ENCODE measurements around the gene PBX4.

The PBX4 gene

DNA sequence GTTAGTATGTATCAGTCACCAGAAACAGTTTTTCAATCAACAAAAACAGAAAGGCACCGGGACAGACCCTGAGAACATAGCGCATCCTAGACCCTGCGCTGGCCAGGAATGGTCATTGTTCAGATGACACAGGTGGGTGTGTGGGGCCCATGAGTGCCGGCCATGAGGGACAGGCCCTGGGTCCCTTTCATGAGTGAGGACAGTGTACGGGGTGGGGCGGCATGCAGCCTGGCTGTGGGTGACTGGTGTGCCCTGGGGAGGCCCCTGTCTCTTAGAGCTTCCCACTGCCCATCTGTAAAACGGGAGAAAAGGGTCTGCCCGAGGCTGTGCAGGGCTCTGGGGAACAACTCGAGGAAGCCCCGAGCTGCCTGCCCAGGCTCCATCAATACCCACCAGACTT lies 25.8 kb downstream of the PBX4 start:
- TF ChIP-seq GATA2 (IDR thresholded peaks at IDR 0.05; ENCODE audit: low read depth, low read length) = no peak
- TF ChIP-seq GATA3 (IDR thresholded peaks at IDR 0.05; ENCODE audit: low read depth, low read length) = no peak

DNA sequence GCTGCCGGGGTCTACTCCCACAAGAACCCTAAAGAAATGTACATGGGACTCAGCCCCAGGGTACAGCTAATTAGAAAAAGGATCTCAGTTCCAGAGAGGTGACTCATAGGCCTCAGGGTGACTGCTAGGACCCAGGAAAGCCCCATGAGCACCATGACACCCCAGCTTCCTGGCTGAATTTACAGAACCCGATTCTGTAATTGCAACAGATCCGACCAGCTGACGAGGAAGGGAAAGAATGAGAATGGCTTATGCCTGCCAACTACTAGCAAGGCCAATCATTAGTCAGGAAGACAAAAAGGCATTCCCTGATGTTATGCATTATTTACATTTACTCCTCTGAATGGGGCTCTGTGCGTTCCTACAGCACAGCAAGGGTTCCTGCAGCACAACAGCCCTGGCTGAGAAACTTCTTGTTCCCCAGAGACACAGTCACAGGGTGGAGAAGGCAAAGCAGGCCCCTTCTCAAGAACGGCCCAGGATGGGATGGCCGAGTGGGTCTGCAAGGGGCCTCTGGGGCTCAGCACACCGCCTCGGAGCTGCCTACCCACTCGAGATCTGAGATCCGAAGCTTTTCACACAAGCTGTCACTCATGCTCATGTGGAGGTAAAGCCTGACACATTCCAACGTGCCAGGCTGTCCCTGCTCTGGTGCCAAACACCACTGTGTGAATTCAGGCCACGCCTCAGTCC lies 27.2 kb downstream of the PBX4 start:
- TF ChIP-seq GATA3 (IDR thresholded peaks at IDR 0.05; ENCODE audit: low read depth, low read length) (no peak), GATA2 (IDR thresholded peaks at IDR 0.05; ENCODE audit: low read depth, low read length) (no peak)

DNA sequence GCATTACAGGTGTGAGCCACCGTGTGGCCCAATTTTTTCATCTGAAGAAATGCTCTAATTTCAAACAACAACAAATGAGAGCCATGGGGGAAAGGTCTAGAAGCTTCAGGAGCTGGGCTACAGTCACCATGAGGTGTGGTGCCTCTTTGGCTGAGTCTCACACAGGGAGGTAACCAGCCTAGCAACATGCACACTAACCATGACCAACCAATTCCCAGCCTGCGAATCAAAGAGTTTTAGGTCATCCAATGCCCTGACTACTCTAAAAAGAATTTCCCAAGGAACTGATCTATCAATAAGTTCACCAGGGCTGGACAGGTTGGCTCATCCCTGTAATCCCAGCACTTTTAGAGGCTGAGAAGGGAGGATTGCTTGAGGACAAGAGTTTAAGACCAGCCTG lies 29.9 kb downstream of the PBX4 start:
- no peak for TF ChIP-seq GATA2 (IDR thresholded peaks at IDR 0.05; ENCODE audit: low read depth, low read length)
- TF ChIP-seq GATA3 (IDR thresholded peaks at IDR 0.05; ENCODE audit: low read depth, low read length) = no peak

DNA sequence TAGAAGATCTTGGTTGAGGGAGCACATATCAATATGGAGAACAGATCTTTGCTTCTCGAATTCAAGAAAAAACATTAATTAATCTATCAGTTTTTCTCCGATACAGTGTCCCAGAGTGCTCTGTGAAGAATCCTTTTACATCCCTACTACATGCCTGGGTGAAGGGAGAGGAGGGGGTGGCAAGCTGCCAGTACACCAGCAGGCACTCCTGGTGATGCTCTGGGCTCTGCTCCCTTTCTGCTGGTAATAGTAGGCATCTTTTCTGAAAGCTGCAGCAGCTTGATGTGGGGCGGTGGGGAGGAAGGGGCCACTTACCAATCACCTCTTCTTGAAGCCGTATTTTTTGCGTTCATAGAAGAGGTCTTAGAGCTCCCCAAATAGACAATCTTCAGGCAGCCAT lies 30.7 kb downstream of the PBX4 start:
- no peak for TF ChIP-seq GATA3 (IDR thresholded peaks at IDR 0.05; ENCODE audit: low read depth, low read length)
- TF ChIP-seq GATA2 (IDR thresholded peaks at IDR 0.05; ENCODE audit: low read depth, low read length) = no peak

DNA sequence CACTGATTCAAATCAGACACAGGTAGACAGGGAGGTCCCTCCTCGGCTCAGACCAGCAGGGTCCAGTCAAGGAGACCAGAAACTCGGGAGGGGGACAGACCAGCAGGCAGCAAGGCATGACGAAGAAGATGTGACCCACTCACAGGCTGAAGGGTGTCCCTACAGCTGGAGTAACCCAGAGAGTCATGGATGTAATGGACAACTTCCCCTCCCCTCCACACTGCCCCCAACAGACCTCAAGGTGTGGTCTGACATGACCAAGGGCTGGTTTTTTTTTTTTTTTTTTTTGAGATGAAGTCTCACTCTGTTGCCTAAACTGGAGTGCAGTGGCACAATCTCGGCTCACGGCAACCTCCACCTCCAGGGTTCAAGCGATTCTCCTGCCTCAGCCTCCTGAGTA lies 34.1 kb downstream of the PBX4 start:
- TF ChIP-seq GATA2 (IDR thresholded peaks at IDR 0.05; ENCODE audit: low read depth, low read length) (no peak), GATA3 (IDR thresholded peaks at IDR 0.05; ENCODE audit: low read depth, low read length) (no peak)

DNA sequence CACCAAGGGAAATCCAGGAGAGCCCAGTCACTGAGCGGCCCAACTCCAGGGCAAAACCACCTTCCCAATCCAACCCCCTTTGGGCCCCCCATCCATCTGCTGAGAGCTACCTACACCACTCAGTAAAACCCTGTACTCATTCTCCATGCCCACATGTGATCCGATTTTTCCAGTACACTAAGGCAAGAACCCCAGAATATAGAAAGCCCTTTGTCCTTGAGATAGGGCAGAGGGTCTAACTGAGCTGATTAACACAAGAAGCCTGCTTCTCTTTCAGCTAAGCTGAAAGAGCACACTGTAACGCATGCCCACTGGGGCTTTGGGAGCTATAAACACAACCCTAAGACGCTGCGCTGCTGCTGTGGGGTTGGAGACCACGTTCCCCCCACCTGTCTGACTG lies 36.0 kb downstream of the PBX4 start:
- TF ChIP-seq GATA3 (IDR thresholded peaks at IDR 0.05; ENCODE audit: low read depth, low read length) (no peak), GATA2 (IDR thresholded peaks at IDR 0.05; ENCODE audit: low read depth, low read length) (no peak)

DNA sequence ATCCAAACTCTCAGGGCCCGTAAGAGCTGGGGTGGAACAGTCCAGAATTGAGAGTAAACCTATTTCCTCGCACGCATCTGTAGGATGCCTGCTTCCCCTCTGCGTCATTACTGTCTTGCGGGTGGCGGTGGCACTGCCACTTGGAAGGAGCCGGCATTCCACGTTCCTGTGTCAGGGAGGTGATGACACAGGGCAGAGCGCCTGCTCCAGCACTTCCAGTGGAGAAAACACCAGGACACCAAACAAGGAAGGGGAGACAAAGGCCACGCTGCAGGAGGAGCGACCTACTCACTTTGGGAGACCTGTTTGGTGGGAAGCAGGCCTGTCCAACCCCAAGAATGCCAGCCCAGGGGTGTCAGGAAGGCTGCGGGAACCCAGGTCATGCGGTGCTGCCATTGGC lies 37.1 kb downstream of the PBX4 start:
- no peak for TF ChIP-seq GATA2 (IDR thresholded peaks at IDR 0.05; ENCODE audit: low read depth, low read length)
- no peak for TF ChIP-seq GATA3 (IDR thresholded peaks at IDR 0.05; ENCODE audit: low read depth, low read length)

DNA sequence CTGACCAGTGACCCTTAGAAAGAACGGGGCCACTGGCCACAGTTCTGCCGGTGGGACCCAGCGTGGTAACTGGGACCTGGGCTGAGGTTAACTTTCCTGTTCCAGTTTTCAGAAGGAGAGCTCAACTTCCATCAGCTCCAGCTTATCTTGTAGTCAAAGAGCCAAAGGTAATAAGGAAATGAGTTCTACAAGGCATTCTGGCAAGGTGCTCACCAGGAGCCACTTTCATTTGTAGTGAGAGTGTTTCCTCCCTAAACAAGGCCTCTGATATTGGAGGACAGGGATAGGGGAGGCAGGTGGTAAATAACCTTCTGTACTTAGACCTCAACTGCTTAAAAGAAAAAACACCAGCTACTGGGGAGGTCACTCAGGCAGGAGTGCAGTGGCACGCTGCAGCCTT lies 38.1 kb downstream of the PBX4 start:
- TF ChIP-seq GATA3 (IDR thresholded peaks at IDR 0.05; ENCODE audit: low read depth, low read length) (no peak), GATA2 (IDR thresholded peaks at IDR 0.05; ENCODE audit: low read depth, low read length) (no peak)

DNA sequence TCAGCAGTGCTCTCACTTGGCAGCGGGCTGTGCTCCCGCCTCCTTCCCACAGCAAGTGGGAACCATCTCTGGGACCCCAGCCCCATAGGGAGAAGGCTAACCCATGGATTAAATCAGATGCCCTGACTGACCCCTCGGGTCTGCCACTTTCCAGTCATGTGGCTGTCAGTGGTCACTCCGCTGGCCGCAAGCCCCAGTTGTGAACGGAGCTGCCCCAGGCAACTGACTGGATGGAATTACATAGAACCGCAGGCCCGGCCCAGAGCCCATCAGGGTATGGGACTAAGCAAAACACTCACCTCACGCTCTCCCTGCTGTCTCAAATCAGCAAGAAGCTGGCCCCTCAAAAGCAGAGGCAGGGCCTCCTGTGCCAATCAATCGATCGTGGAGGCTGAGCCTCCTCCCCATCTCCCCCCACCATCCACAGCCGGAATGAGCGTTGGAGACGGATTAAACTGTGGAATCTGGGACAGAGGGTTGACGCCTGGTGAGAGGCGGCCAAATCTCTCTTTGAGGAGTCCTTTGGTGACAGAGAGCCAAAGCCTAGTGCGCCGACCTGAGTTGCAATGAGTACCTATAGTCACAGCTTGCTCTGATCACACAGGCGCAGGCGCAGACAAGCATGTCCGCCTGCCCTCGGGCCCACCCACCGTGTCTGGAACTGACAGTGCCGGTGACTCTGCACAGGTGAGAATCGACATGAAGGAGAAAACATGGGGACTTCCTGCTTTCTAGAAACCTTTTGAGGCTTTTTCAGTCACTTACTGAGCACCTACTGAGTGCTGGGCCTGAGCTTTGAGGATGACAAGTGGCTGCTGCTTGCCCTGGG lies 38.7 kb downstream of the PBX4 start:
- TF ChIP-seq GATA3 (IDR thresholded peaks at IDR 0.05; ENCODE audit: low read depth, low read length) (no peak), GATA2 (IDR thresholded peaks at IDR 0.05; ENCODE audit: low read depth, low read length) (no peak)

DNA sequence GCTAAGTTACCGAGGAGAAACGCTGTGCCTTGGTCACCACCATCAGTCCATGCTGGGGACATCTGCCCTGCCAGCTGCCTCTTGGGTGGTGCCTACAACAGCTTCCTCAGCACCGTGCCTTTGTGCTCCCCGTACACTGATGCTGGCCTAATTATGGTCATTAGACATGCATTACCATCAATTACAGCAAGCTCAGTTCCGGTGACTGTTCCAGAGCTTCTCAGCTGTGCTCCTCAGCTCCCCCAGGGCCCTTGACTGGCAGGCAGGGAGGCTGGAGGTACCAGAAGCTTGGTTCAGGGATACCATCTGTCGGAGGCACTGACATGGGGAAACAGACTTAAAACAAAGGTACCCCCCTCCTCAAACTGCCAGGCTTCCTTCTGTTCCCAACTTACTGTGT lies 40.2 kb downstream of the PBX4 start:
- TF ChIP-seq GATA3 (IDR thresholded peaks at IDR 0.05; ENCODE audit: low read depth, low read length) (no peak), GATA2 (IDR thresholded peaks at IDR 0.05; ENCODE audit: low read depth, low read length) (no peak)

DNA sequence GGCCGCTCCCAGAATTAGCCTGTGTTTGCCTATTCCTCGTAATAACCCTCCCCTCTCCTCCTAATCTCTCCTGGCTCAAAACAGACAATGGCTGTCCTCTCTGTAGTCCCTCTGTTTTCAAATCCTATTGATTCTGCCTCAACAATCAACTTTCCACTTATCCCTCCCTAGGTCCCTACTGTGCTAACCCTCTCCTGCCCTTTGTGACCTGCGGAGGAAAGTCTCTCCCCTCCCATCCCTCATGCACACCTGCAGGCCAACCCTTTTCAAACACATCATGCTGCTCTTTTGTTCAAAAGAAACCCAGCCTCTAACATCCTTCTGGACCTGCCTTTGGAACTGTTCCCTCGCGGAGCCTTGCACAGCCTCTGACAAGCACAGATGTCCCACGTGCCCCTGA lies 43.1 kb downstream of the PBX4 start:
- TF ChIP-seq GATA3 (IDR thresholded peaks at IDR 0.05; ENCODE audit: low read depth, low read length) = no peak
- TF ChIP-seq GATA2 (IDR thresholded peaks at IDR 0.05; ENCODE audit: low read depth, low read length) = no peak

DNA sequence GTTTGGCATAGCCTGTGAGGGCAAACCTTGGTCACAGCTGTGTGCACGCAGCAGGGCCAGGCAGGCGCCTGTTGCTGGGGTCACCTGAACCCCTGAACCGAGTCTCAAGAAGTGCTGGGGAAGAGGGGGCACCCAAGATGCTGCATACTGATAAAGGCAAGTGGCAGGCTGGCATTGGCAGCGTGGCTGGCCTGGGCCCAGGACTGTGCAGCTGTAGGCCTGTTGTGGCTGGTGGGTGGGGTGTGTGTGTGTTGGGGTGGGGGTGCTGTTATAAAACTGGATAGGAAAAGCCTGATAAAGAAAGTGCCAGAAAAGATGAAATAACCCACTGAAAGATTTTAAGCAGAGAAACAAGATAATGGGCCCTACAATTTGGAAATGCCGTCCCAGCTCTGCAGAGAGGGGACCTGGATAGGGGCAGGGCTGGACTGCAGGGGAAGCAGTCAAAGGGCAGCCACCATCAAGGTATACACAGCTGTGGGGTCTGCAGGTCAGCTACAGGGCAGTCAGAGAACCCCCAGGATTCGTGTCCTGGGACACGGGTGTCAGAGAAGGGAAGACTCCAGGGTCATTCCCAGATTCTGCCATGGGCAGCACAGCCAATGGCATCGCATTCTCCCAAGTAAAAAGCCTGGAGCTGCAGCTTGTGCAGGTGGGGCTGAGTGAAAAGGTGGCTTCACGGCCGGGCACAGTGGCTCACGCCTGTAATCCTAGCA lies 47.3 kb downstream of the PBX4 start:
- TF ChIP-seq GATA3 (IDR thresholded peaks at IDR 0.05; ENCODE audit: low read depth, low read length) (no peak), GATA2 (IDR thresholded peaks at IDR 0.05; ENCODE audit: low read depth, low read length) (no peak)

DNA sequence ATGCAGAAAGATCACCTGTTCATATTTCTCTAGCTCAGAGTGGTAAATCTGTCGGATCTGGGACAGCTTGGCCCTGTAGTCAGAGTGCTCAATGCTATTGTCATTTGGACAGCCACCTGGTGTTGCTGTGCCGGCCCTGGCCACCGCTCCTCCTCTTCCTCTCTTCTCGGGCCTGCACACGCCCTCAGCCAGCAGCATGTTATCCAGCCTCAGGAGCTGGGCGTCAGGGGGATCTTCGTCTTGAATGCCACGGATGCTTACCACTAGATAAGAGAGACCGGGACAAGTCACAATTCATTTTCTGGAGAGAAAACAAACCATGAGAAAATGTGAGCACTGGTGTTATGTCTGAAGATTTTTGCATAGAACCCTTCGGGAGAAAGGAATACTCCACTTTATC lies 47.9 kb downstream of the PBX4 start:
- TF ChIP-seq GATA3 (IDR thresholded peaks at IDR 0.05; ENCODE audit: low read depth, low read length) (no peak), GATA2 (IDR thresholded peaks at IDR 0.05; ENCODE audit: low read depth, low read length) (no peak)

Data from SH-SY5Y (cell line).